GM20000 (cell line): ENCODE results near the gene KPNA1.

Experiments used
- DNase-seq: peaks from one replicate; pipeline ENCODE4 v3.0.0; 2012; ENCODE audit warnings: low spot score
- CTCF ChIP-seq: IDR thresholded peaks from 2 replicates; pipeline ENCODE4 v1.5.1; 2012; ENCODE audit warnings: mild to moderate bottlenecking, control low read depth; ENCODE audit errors: extremely low read depth, missing control alignments

KPNA1 gene

GRCh38 chr3:122415104-122415744 is 99.5 kb downstream of the KPNA1 start:
- DNase-seq, result peak; percentile 69

GRCh38 chr3:122414391-122414790 is 100.3 kb downstream of the KPNA1 start:
- TF ChIP-seq CTCF, result no peak

More at GRCh38 chr3:122415104-122415744, 99.5 kb downstream of the KPNA1 start:
- TF ChIP-seq CTCF, result no peak

GRCh38 chr3:122410639-122411038 is 104.1 kb downstream of the KPNA1 start:
- DNase-seq, result no peak
- no peak for TF ChIP-seq CTCF

More at GRCh38 chr3:122414391-122414790, 100.3 kb downstream of the KPNA1 start:
- no peak for DNase-seq

- no peak for TF ChIP-seq CTCF
- no peak for DNase-seq
These were observed 104.6 kb downstream of the KPNA1 start for GRCh38 chr3:122410111-122410510.

GRCh38 chr3:122409446-122409845 is 105.3 kb downstream of the KPNA1 start:
- DNase-seq, result no peak
- no peak for TF ChIP-seq CTCF

- no peak for DNase-seq
- TF ChIP-seq CTCF, result no peak
These were observed 106.8 kb downstream of the KPNA1 start for GRCh38 chr3:122407946-122408345.

GRCh38 chr3:122406198-122406597 is 108.5 kb downstream of the KPNA1 start:
- TF ChIP-seq CTCF, result no peak
- no peak for DNase-seq
